ENCODE results near the gene MED12L.

Gene MED12L

DNA sequence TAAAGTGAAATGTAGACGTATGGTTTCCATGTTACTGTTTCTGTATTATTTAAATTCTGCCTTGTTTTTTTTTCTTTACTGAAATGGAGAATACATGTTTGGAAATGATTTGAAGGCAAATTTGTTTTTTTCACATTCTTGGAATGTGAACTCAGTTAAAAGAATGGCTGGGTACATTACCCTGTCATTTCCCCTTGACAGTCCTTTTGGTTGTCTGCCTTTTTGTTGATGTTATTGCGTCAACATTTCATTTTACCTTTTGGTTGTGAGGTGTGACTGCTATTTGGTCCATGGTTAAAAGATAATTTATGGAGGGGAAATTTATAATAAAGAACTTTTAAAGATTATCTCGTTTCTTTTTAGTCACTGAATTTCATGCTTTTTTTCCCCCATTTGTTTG is 120.7 kb downstream of the MED12L start:
- DNase-seq (ENCODE audit: low read depth) = no peak
- TF ChIP-seq POLR2A (IDR thresholded peaks at IDR 0.05; ENCODE audit: extremely low read depth, insufficient read length) (no peak), MYC (IDR thresholded peaks at IDR 0.05; ENCODE audit: low read depth, low read length) (no peak), CTCF (IDR thresholded peaks at IDR 0.05; ENCODE audit: low read depth, low read length) (no peak)
- TF ChIP-seq, protein P1, sequence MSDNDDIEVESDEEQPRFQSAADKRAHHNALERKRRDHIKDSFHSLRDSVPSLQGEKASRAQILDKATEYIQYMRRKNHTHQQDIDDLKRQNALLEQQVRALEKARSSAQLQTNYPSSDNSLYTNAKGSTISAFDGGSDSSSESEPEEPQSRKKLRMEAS (IDR thresholded peaks at IDR 0.05; ENCODE audit: low read depth, low read length) = no peak
- H3K4me3 ChIP-seq (ENCODE audit: low read depth, low read length) = no peak overlapping the region

GRCh38 chr3:151209654-151210053 is 124.2 kb downstream of the MED12L start:
- TF ChIP-seq MYC (IDR thresholded peaks at IDR 0.05; ENCODE audit: low read depth, low read length) = no peak
- TF ChIP-seq POLR2A (IDR thresholded peaks at IDR 0.05; ENCODE audit: extremely low read depth, insufficient read length) = no peak
- TF ChIP-seq, protein P1 (IDR thresholded peaks at IDR 0.05; ENCODE audit: low read depth, low read length) = no peak
- TF ChIP-seq CTCF (IDR thresholded peaks at IDR 0.05; ENCODE audit: low read depth, low read length) = no peak
- no peak for DNase-seq (ENCODE audit: low read depth)
- H3K4me3 ChIP-seq (ENCODE audit: low read depth, low read length) = no peak overlapping the region

DNA sequence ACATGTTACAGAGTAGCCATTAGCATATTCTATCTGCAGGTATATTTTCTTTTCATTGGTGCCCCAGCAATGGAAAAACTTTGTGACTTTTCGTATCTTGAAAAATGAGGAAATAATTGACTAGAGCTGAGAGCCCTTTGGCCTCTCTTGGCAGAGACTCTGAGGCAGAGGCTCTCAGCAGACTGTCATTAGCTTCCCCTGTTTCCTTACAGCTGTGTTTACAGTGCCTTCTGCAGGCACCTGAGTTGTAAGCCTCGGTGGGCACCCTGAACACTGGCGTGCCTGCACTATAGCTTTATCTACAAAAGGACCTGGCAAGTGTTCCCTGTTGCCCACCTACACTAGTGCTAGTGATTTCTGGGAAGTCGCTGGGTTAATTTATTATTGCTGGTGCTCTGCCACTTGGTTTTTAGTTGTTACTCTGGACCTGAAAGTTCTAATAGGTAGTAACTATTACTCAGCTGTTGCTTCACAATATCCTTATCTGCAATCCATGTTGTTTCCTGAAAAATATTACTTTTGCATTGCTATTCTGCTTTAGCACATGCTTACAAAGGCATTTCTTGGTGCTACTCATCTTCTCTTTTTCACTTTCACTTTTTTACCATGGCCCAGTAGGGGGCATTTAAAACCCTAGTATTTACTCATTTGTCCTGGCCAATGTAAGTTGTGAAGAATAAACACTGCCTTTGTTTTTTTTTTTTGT is 125.4 kb downstream of the MED12L start:
- no peak for TF ChIP-seq CTCF (IDR thresholded peaks at IDR 0.05; ENCODE audit: low read depth, low read length)
- no peak for TF ChIP-seq POLR2A (IDR thresholded peaks at IDR 0.05; ENCODE audit: extremely low read depth, insufficient read length)
- TF ChIP-seq, protein P1 (IDR thresholded peaks at IDR 0.05; ENCODE audit: low read depth, low read length) = no peak
- TF ChIP-seq MYC (IDR thresholded peaks at IDR 0.05; ENCODE audit: low read depth, low read length) = no peak
- H3K4me3 ChIP-seq (ENCODE audit: low read depth, low read length) = no peak overlapping the region
- peak; percentile 15 for DNase-seq (ENCODE audit: low read depth)

- no peak for DNase-seq (ENCODE audit: low read depth)
- TF ChIP-seq POLR2A (IDR thresholded peaks at IDR 0.05; ENCODE audit: extremely low read depth, insufficient read length) (no peak), CTCF (IDR thresholded peaks at IDR 0.05; ENCODE audit: low read depth, low read length) (no peak), MYC (IDR thresholded peaks at IDR 0.05; ENCODE audit: low read depth, low read length) (no peak)
- TF ChIP-seq, protein P1 (IDR thresholded peaks at IDR 0.05; ENCODE audit: low read depth, low read length) = no peak
- H3K4me3 ChIP-seq (ENCODE audit: low read depth, low read length) = no peak overlapping the region
Observed at GRCh38 chr3:151213151-151213550, 127.7 kb downstream of the MED12L start.

GRCh38 chr3:151213881-151214280 is 128.4 kb downstream of the MED12L start:
- no peak for DNase-seq (ENCODE audit: low read depth)
- no peak overlapping the region for H3K4me3 ChIP-seq (ENCODE audit: low read depth, low read length)

More at GRCh38 chr3:151213881-151214280, 128.4 kb downstream of the MED12L start:
- no peak for TF ChIP-seq CTCF (IDR thresholded peaks at IDR 0.05; ENCODE audit: low read depth, low read length)
- TF ChIP-seq, protein P1 (IDR thresholded peaks at IDR 0.05; ENCODE audit: low read depth, low read length) = no peak
- no peak for TF ChIP-seq POLR2A (IDR thresholded peaks at IDR 0.05; ENCODE audit: extremely low read depth, insufficient read length)
- no peak for TF ChIP-seq MYC (IDR thresholded peaks at IDR 0.05; ENCODE audit: low read depth, low read length)

Data from NB4 (cell line).